ENCODE results near the gene OLFML2A.

DNA sequence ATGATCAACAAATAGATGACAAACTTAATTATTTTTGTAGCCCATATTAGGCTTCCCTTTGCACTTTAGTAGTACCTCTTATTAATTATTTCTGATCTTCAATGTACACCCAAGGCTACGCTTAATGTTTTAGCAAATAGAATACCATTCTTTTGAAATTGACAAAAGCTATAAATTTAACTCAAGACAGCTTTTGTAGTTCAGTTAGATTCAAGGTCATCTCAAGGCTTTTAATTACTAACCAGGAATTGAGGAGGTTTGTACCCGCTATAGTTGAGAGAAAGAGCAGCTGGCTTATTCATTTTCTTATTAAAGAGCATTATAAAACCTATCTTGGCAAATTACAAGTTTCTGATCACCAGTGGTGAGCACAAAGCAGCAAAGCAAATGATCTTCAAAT is 20.9 kb upstream of the OLFML2A start:
- TF ChIP-seq, protein P1, sequence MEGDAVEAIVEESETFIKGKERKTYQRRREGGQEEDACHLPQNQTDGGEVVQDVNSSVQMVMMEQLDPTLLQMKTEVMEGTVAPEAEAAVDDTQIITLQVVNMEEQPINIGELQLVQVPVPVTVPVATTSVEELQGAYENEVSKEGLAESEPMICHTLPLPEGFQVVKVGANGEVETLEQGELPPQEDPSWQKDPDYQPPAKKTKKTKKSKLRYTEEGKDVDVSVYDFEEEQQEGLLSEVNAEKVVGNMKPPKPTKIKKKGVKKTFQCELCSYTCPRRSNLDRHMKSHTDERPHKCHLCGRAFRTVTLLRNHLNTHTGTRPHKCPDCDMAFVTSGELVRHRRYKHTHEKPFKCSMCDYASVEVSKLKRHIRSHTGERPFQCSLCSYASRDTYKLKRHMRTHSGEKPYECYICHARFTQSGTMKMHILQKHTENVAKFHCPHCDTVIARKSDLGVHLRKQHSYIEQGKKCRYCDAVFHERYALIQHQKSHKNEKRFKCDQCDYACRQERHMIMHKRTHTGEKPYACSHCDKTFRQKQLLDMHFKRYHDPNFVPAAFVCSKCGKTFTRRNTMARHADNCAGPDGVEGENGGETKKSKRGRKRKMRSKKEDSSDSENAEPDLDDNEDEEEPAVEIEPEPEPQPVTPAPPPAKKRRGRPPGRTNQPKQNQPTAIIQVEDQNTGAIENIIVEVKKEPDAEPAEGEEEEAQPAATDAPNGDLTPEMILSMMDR (IDR thresholded peaks at IDR 0.05), result no peak
- TF ChIP-seq POLR2AphosphoS5 (IDR thresholded peaks at IDR 0.05), result no peak

All from sigmoid colon (tissue), 4 donors.